ENCODE measurements around the gene ITPK1.

- TF ChIP-seq YY1 (IDR thresholded peaks at IDR 0.05; ENCODE audit: low read depth) (no peak), FOXM1 (IDR thresholded peaks at IDR 0.05; ENCODE audit: borderline replicate concordance, low read depth) (no peak), REST (IDR thresholded peaks at IDR 0.05; ENCODE audit: low read depth) (no peak), TAF1 (IDR thresholded peaks at IDR 0.05; ENCODE audit: low read depth) (no peak), CREB1 (IDR thresholded peaks at IDR 0.05; ENCODE audit: low read depth) (no peak), RAD21 (IDR thresholded peaks at IDR 0.05; ENCODE audit: low read depth) (no peak), EP300 (IDR thresholded peaks at IDR 0.05; ENCODE audit: borderline replicate concordance) (no peak)
Measured at GRCh38 chr14:93057586-93058280, 58.0 kb downstream of the ITPK1 start.

Data from Ishikawa (cell line).